CD4-positive, alpha-beta T cell treated with Interleukin-2 at 100 ng/mL for 4 hours (primary cell): ENCODE results near the gene LMO1.

Experiments
- DNase-seq: peaks from one replicate; pipeline ENCODE4 v3.0.0-alpha.2; 2020; ENCODE audit warnings: low spot score

The LMO1 gene

GRCh38 chr11:8263769-8264410 lies at the start of gene LMO1:
Gene LMO1 (minus strand): TSS chr11:8263878. CDS start chr11:8263362, 516 bp downstream.
- peak; percentile 63 for DNase-seq

- DNase-seq = no peak
Observed at GRCh38 chr11:8312986-8313385, 49.3 kb upstream of the LMO1 start.

- DNase-seq = no peak
Observed at GRCh38 chr11:8311366-8311765, 47.7 kb upstream of the LMO1 start.

GRCh38 chr11:8310743-8311298 lies 47.1 kb upstream of the LMO1 start:
- DNase-seq = no peak

GRCh38 chr11:8309862-8310261 lies 46.2 kb upstream of the LMO1 start:
- no peak for DNase-seq

- no peak for DNase-seq
Observed at GRCh38 chr11:8309311-8309710, 45.6 kb upstream of the LMO1 start.

- DNase-seq = no peak
Observed at GRCh38 chr11:8307601-8308000, 43.9 kb upstream of the LMO1 start.

GRCh38 chr11:8301622-8302021 lies 37.9 kb upstream of the LMO1 start:
- no peak for DNase-seq

- DNase-seq = no peak
Observed at GRCh38 chr11:8298801-8299786, 35.4 kb upstream of the LMO1 start.

GRCh38 chr11:8297781-8298440 lies 34.2 kb upstream of the LMO1 start:
- no peak for DNase-seq

- no peak for DNase-seq
Observed at GRCh38 chr11:8296872-8297271, 33.2 kb upstream of the LMO1 start.

GRCh38 chr11:8296038-8296649 lies 32.5 kb upstream of the LMO1 start:
- DNase-seq = no peak

- DNase-seq = no peak
Observed at GRCh38 chr11:8294251-8294935, 30.7 kb upstream of the LMO1 start.

GRCh38 chr11:8293171-8293570 lies 29.5 kb upstream of the LMO1 start:
- DNase-seq = no peak

- no peak for DNase-seq
Observed at GRCh38 chr11:8292351-8292750, 28.7 kb upstream of the LMO1 start.

GRCh38 chr11:8291421-8292350 lies 28.0 kb upstream of the LMO1 start:
- DNase-seq = no peak

- DNase-seq = no peak
Observed at GRCh38 chr11:8290081-8290810, 26.6 kb upstream of the LMO1 start.

GRCh38 chr11:8289492-8289918 lies 25.8 kb upstream of the LMO1 start:
- no peak for DNase-seq

- no peak for DNase-seq
Observed at GRCh38 chr11:8288824-8289491, 25.3 kb upstream of the LMO1 start.
